HL-60 (cell line): ENCODE data around the gene ANGPT4.

Source experiments
- DNase-seq, 2 experiments: peaks; one replicate each; pipeline ENCODE4 v3.0.0-alpha.2; 2010 to 2020; ENCODE audit warnings: low read depth in 1 of 2, low spot score in 1 of 2
- H3K27ac ChIP-seq: fragments of 250-450 bp; sonication (Bioruptor Pico); replicated peaks from 2 replicates; pipeline ENCODE4 v1.5.1; 2020; ENCODE audit warnings: mild to moderate bottlenecking, moderate library complexity
- H3K27me3 ChIP-seq: fragments of 250-450 bp; sonication (Bioruptor Pico); 2 replicates; pipeline ENCODE4 v1.5.1; 2021; ENCODE audit warnings: mild to moderate bottlenecking, moderate library complexity; ENCODE audit not compliant: insufficient read depth, poor library complexity, severe bottlenecking
- H3K4me3 ChIP-seq: replicated peaks from 2 replicates; pipeline ENCODE4 v1.5.1; 2011; ENCODE audit warnings: mild to moderate bottlenecking, control low read depth, low read length; ENCODE audit not compliant: insufficient read depth
- CTCF ChIP-seq: IDR thresholded peaks from one replicate; pipeline ENCODE4 v1.5.1; 2011; ENCODE audit warnings: low read length, control low read depth, inconsistent platforms; ENCODE audit not compliant: insufficient read depth
- GABPA ChIP-seq: IDR thresholded peaks from 2 replicates; pipeline ENCODE4 v1.6.1; 2012; ENCODE audit warnings: low read depth
- POLR2AphosphoS5 ChIP-seq: IDR thresholded peaks from 2 replicates; pipeline ENCODE4 v1.6.1; 2012; ENCODE audit warnings: low read depth
- REST ChIP-seq: IDR thresholded peaks from 2 replicates; pipeline ENCODE4 v1.6.1; 2012; ENCODE audit warnings: low read depth; ENCODE audit not compliant: insufficient replicate concordance
- SPI1 ChIP-seq: IDR thresholded peaks from 2 replicates; pipeline ENCODE4 v1.6.1; 2012; ENCODE audit warnings: low read depth, mild to moderate bottlenecking, borderline replicate concordance

ANGPT4 gene

GRCh38 chr20:909641-910040, 6.5 kb downstream of the ANGPT4 start:
- no peak overlapping the region for H3K27ac ChIP-seq

GRCh38 chr20:906703-907270, 9.3 kb downstream of the ANGPT4 start:
- H3K27me3 ChIP-seq: no peaks in the 10 kb centered on the region
- TF ChIP-seq CTCF: no peak
- no peak for TF ChIP-seq SPI1
- TF ChIP-seq REST: no peak
- no peak for TF ChIP-seq POLR2AphosphoS5
- no peak for TF ChIP-seq GABPA
- peak in 1 of 2 experiments; percentile 12 for DNase-seq
- no peak overlapping the region for H3K27ac ChIP-seq
- no peak overlapping the region for H3K4me3 ChIP-seq

More at GRCh38 chr20:909641-910040, 6.5 kb downstream of the ANGPT4 start:
- TF ChIP-seq GABPA: no peak
- TF ChIP-seq SPI1: no peak
- no peak for TF ChIP-seq POLR2AphosphoS5
- TF ChIP-seq REST: no peak
- no peak for TF ChIP-seq CTCF
- H3K27me3 ChIP-seq: no peaks in the 10 kb centered on the region
- DNase-seq: no peak
- H3K4me3 ChIP-seq: no peak overlapping the region

GRCh38 chr20:906001-906520, 10.1 kb downstream of the ANGPT4 start:
- Histone ChIP-seq H3K27me3 (no peaks in the 10 kb centered on the region), H3K4me3 (no peak overlapping the region), H3K27ac (peak overlapping the region; percentile 25)
- peak in 1 of 2 experiments; percentile 39 for DNase-seq
- no peak for TF ChIP-seq REST
- peak; percentile 12; the same call in 1 of the 2 replicates for TF ChIP-seq SPI1
